Measurements from ENCODE around the gene SIPA1L2. TPM values are rescaled to one million over a fixed set of nuclear protein-coding genes. Genes with fewer than 3 reads are reported as not detected.

SIPA1L2 gene
- polyA plus RNA-seq, 5 donors = 22.7 to 27.5 (median 25.0) TPM

DNA sequence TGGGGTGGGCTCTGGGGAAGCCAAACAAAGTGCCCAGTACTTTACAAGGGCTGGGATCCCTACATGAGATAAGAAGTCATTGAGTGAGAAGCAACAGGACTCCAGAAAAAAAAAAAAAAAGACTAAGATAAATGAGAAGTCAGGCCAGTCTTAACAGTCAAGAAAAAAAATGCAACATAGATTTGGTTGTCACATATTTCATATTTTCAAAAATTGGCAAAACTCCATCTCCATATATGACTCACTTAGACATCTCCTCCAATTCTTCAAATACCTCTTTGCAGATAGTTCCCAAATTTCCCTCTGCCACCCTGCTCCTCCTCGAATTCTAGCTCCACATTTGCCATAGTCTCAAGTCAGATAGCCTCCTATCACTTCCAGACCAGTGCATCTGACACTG lies 20.9 kb upstream of the SIPA1L2 start:
- no peak for DNase-seq

DNA sequence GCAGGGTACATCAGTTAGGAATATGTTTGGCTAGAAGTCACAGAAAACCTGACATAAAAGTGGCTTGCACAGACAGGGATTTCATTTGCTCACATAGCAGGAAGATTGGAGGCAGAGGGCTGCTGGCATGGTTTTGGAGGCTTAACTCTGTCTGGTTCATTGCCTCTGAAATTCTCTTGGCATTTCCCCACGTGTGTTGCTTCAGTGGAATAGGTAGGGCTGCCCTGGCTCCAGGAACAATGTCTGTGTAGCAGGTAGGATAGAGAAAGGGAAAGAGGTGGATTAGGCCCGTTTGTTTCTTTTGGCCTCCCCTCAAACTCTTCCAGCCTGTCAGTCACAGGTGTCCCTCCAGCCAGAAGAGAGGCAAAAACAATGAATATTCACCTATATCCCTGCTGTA lies 20.5 kb upstream of the SIPA1L2 start:
- no peak for DNase-seq

DNA sequence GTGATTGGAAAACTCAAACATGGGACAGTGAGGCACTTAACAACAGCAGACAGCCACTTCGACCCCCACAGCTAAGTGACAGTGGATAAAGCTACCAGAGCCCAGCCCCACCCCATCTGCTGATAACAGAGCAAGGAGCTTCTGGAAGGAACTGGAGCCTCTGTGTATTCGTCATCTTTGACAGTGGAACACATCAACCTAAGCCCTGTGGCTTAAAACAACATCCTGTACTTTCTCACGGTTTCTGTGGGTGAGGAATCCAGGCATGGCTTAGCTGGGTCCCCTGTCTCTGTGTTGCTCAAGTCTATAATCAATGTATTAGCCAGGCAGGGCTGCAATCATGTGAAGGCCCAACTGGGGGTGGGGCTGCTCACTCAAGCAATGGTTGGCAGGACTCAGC lies 18.4 kb upstream of the SIPA1L2 start:
- DNase-seq = no peak

DNA sequence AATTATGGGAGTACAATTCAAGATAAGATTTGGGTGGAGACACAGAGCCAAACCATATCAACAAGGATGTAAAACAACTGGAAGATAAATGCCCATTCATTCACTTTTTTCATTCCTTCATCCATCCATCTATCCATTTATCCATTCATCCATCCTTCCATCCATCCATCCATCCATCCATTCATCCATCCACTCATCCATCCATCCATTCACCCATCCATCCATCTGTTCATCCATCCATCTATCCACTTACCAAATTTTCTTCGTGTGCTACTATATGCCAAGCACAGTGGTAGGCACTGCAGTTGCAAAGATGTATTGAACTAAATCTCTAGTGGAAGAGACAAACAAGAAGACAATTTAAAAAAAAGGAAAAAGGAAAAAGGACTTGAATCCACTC lies 14.3 kb upstream of the SIPA1L2 start:
- DNase-seq = no peak

DNA sequence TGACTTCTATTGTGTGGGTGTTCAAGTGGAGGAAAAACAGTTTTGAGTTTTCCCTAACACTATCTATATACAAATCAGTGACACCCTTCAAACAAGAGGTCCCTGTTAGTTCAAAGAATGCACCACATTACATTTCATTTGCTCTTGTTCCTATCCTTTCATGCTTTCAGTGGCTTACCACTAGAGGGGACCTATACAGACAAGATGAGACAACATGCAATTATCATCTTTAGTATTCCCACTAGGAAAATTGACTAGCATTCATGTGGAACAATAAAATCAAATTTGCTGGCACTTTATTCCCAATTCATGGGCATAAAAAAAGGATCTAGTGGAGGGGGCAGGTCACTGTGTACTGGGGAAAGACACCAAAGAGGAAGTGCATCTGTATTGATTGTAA lies 13.3 kb upstream of the SIPA1L2 start:
- DNase-seq = no peak

DNA sequence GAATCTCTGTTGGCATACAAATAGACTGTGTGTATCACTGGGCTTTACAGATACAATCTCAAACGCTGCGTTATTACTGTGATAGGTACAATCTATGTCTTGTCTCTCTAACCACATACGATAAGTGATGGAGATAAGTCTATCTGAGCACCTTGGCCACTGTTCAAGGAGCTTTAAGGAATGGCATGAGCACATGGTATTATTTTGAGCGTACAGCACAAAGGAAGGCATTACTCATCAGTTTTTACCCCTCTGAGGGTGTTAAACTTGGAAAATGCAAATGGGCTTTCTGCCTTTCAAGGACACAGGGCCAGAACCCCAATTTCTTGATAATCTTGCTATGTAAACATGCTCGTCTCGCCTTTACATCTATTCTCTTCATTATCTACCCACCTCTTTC lies 11.6 kb upstream of the SIPA1L2 start:
- DNase-seq = no peak

DNA sequence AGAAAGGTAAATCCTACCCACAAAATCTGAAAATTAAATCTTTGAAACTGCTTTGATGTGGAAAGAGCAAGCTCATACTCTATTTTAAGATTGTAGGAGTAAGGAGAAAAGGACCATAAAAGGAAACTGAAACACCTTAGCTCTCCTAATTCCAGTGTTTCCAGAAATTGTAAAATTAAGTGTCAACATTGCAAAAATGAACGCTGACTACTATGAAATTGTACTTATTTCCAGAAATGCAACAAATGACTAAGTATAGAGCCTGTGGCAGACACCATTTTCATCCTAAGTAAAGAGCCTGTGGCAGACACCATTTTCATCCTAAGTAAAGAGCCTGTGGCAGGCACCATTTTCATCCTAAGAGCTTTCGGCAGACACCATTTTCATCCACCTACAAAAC lies 6.9 kb upstream of the SIPA1L2 start:
- DNase-seq = no peak

DNA sequence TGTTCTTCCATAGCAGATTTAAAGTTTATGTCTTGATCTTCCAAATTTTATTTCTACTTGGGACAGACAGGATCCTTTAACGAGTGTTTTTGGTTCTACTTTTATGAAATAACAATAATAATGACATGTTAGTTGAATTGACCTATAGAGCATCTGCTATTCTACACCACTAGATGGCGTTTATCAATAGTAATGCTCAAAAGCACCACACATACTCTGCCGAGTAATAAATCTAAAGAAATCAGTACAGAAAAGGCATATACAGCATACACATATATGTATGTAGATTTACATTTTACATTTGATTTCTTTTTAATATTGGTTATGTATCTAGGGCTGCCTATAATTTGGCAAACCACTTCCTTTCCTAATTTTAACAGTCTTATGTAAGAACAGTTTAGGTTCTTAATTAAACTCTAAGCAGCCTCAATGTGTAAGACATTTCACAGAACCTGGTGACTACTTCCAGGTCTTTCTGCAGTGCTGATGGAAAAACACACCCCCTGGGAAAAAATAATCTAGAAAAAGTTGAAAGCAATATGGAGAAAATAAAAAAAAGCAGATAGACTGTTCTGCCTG lies 5.9 kb upstream of the SIPA1L2 start:
- DNase-seq = no peak

DNA sequence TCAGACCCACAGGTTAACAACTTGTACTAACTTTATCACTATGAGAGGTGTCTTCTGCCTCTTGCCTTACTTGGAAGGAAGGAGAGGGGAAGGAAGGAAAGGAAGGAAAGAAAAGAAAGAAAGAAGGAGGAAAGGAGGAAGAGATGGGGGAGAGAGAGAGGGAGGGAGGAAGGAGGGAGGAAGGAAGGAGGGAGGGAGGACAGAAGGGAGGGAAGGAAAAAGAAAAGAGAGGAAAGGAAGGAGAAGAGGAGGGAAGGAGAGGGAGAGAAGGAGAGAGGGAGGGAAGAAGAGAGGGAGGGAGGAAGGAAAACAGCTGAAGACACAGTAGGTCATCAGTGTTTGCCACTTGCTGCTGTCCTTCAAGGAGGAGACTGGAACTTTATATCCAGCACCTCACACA lies 5.3 kb upstream of the SIPA1L2 start:
- DNase-seq = no peak

DNA sequence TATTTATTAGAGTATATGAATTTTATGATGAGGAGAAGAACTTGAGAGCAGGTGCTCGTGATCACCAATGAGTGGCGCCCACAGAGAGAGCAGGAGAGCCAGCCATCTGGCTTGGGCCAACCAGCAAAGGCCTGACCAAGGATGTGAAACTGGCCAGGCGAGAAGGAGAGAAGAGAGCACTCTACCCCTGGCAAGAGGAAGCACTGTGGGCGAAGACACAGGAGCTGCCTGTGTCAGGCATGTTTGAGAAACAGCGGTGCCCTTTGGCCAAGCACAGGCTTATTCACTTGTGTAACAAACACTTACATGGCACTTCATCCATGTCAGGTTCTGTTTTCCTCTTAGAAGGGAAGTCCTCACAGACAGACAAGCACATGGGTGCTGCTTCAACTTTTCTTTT lies 4.2 kb upstream of the SIPA1L2 start:
- DNase-seq = no peak

DNA sequence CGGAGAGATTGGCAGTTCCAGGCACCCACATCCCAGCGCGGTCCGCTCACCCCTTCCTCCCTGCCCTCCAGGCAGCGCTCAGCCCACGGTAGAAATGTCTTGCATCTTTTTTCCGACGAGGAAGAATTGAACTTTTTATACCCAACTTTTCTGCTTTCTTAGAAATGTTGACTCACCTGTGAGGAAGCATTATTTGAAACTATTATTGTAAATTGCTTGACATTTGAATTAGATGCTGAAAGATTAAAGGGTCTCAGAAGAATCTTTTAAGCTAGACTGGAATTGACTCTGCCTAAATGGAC lies 912 bp upstream of the SIPA1L2 start:
- no peak for DNase-seq

DNA sequence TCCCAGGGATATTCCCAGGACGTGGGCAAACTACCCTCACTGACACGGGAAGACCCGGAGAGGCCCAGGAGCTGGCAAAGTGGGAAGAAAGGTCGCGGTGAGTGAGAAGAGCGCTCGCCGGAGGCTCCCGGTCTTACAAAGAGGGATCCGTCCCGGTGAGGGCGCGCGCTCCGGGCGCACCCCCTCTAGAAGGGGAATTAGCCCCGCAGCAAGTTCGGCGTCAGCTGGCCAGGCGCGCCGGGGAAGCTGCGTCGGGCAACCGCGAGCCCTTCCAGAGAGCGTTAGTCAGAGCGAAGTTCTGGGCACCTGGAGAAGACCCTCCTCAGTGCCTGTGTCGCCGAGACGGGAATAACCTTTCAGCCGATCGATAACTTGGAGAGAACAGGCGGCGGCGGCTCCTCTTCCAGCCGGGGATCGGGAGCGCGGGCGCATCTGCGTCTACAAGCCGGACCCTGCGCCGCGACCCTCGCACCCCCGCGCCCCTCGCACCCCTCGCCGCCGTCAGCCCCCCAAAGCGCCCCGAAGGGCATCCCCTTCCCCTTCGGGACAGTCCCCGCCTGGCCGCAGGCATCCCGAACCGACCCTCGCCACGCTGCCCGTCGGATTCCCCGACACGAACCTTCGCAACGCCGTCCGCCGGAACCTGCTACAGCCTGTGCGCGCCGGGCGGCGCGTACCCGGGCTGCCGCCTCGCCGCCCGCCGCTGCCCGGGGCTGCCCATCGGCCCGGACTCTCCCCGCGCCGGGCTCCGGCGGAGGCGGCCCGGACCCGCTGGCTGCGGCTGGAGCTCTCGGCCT lies 485 bp downstream of the SIPA1L2 start:
- DNase-seq = no peak

DNA sequence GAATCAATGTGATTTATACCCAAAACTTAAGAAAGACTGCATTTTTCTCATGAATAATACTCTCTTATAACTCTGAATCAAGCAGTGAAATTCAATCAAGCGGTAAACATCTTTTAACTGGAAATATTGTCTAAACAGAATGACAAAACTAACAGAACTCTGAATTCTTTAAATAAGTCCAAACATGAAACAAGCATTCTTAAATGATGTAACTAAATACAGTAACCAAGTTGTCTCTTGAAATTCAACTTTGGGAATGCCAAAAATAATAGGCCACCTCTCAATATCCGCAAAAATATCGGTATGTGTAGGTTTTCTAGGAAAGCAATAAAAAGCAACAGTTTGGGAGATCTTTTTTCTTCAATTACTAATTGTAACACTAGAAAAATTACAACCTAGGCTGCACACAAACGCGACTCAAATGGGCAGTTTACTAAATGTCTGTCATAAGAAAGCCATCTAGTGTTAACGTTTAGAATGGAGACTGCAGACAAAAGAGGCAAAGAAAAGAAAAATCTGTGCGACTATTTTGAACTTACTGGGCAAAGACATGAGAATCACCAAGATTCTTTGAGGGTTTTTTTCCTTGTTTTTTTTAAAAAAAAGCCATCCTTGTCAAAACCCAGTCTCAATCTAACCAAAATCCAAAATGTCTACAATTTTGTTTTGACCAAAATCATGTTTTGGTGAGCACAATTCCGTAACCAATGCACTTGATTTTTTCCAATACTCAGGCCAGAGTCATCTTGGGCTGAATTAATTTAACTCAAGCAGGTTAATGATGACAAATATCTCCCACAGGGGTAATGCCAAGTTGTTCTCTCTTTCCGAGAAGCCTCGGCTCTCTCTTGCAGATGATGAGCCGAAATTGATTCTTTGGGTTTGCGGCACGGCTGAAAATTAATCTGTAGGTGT lies 1.3 kb downstream of the SIPA1L2 start:
- DNase-seq = no peak

DNA sequence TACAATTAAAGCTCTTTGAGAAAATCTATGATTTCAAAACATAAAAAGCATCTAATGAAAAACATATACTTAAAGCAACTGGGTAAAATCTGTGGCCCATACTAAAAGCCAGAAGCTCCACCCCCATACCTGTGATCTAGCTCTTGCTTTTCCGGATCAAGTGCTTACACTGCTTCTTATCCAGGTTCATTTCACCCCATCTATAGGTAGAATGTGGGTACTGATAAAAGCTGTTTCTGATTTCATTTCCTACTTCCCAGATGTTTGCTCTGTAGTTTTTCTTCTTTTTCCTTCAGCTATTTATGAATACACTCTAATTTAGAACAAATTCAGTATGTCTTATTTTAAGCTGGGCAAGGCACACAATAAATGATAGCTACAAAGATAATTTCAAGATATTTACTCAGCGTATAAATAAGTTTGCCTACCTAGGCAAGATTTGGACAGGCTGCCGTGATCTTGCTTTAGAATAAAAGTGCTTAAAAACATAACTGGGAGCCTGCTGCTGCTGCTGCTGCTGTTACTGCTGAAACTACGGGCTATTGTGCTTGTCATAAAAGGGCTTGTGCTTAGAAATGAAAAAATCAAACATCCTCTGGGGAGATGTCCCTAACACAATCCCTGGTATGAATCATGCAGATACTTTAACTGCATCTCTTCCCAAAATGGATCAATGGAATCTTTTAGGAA lies 2.1 kb downstream of the SIPA1L2 start:
- no peak for DNase-seq

DNA sequence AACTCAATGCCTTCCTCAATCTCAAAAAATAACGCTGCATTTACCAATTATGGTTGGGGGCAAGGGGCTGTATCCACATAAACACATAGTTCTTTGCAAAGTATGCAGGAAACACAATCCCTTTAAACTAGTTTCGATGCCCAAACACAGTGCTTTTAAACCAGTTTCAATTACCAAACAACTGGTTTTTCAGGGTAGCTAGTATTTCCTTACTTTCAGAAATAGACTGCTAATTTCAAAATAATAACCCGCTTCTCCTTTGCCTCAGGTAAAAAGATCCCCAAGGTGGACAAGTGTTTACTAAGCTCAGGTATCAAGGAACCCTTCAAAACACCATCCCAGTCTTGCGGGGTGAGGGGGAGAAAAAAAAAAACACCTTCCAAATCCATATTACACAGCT lies 2.8 kb downstream of the SIPA1L2 start:
- DNase-seq = no peak

DNA sequence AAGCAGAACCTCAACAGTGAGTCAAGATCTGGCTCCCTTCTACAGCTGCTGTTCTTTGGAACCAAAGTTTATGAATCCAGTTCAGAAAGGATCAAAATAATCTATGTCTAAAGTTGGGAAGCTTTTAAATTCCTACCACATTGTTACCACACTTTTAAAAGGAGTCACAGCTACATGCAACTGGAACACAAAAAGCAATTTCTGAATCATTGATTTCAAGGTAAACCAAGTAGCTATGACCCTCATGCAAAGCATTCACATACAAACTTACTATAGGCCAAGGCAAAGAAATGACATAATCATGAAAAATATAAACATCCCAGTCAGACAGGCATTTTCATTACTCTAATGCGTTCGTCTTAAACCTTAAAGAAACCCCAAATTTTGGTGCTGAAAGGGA lies 3.5 kb downstream of the SIPA1L2 start:
- no peak for DNase-seq

DNA sequence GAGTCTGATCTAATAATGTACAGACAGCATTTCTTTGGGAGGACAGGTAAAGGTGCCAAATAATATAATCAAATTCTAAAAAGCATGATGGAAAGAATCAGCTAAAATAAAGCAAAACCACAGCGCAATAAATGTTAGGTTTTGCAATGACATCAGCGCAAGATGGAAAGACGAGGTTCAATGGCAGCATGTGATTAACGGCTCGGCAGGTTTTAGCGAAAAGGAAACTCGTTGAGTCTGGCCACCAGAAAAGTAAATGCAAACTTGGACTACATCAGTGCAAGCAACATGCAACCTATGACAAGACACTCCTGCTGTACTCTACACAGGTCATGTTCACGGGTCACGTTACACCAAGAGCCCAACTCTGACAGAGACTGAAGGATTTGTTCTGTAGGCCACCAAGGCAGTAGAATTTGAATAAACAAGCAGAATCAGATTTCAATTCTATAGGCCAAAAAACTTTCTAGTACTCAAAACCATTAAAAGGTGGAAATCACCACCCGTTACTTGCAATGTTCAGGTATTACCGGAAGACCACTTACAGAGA lies 4.5 kb downstream of the SIPA1L2 start:
- no peak for DNase-seq

DNA sequence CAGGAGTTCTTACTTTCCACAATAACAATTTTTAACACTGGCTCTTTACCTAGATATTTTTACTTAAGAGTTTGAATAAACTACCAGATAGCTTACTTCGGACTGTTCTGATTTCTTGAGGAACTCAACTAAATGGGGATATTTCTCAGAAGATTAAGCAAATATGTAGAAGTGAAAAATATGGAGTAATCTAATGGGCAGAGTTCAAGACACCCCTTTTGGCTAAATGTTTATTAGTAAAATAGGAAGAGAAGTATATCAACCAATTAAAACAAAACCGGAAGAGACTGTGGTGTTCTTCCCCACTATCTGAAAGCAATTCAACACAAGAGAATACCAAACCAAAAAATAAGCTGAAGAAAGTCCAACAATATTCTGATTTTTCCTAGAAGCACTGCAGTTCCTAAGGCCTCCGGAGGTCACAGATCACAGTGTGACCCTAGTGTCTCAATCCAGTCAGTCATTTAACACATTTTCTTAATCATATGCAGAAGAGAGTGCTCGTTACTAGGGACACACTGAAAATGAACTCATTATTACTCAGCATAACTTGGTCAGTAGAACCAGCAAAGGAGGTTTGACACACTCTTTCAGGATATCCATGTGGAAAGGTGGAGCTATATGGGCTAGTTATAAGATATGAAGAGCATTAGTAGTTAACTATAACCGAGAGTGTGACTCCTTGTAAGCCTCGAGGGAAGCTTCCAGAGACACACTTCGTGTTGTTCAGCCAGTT lies 5.2 kb downstream of the SIPA1L2 start:
- no peak for DNase-seq

DNA sequence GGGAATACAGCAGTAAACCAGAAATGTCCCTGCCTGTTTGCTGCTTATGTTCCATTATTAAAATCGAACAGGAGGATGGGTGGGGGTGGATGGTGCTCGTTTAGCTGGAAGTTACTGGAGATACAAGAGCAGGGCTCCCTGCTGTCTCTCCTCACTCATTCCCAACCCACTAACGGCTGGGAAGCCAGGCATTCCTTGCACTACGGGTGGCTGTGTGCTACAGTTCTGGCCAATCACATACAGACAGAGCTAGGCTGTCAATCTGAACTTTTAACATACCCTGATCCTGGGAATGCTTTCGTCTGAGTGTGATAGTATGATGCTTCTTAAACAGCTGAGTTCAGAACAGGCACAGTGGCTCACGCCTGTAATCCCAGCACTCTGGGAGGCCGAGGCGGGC lies 7.0 kb downstream of the SIPA1L2 start:
- no peak for DNase-seq

DNA sequence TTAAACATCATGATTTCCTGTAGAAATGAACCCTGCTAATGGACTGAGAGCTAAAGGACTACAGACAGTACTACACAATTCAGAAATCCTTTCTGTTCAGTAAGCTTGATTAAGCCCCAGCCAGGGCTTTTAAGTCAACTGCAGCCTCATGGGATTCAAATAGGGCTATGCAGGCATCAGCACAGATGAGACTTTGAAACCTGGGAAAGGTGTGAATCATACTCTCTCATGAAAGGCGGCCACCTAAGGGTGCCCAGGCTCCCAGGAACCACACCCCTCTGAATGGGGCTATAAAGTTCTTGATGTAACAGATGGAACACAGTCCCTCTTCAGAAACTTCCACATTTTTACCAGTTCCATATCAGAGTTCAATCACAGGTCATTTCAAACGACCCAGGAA lies 7.6 kb downstream of the SIPA1L2 start:
- DNase-seq = no peak

DNA sequence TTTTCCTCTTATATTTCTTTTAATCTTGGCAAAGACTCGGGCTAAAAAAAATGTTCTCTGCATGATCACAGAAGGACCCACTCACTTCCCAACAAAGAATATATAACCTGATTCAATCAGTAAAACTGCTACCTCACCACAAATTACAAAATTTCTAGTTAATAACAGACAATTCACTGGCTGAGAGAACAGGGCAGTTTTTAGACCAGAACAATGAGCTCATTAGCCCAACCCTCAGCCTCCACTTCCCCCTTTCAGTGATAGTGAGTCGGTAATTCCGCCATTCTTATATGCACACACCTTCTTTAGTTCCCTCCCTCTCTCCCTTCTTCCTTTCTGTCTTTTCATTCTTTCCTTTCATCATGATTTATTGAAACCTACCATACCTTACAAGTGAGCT lies 8.9 kb downstream of the SIPA1L2 start:
- no peak for DNase-seq

All from right lung (tissue), 5 donors.